Measurements from ENCODE around the gene SCD5.
"Not testable (repeated sequence)": the region's sequence is repeated elsewhere in the genome, so short reads cannot be mapped to it uniquely, and the experiment has no call there.

The SCD5 gene

DNA sequence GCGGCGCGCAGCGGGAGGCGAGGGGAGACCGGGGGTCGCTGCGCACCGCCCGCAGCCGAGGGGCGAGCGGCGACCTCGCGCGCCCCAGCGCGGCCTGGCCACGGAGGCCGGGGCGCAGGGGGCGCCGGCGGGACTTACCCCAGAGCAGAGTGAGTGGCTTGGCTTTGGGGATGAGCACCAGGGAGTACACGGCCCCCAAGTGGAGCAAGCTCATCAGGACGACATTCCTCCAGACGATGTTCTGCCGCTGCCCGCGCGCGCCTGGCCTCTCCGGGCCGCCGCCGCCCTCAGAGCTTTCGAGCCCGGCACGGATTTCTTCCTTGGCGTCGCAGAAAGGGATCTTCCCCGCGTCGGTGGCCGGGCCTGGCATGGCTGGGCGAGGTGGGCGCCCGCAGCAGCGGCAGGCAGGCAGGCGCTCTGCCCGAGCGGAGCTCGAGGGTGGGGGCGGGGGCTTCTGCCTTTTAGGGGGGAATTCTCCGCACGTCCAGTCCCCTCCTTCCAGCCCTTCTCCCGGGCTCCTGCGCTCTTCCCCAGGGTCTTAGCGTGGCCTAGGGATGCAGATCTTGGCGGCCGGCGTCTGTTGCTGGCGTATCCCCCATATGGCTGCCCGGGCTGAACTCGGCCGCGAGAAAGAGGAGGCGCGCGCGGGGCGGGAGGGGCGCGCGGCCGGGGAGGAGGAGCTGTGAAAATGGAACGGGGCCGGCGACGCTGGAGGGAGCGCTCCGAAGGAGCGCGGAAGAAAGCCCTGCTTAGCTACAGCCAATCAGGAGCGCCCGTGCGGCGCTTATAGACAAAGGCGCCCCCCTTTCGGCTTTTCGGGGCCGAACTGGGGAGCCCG is at the start of gene SCD5:
Gene SCD5, minus strand, starts transcription at position 629 of the 838 bp plus-strand sequence. Its CDS starts 259 bp downstream, at position 370.
- CTCF ChIA-PET = no interaction called here
- Mint-ChIP-seq H3K36me3 (no peaks in the 10 kb centered on the region), H3K27ac (no peak within 1 kb of the TSS), H3K4me3 (peak within 1 kb of the TSS; percentile 76), H3K27me3 (peaks cover 78% of the 10 kb centered on the region), H3K9me3 (no peaks in the 10 kb centered on the region), H3K4me1 (peaks cover 16% of the 10 kb centered on the region)
- DNase-seq = peak; percentile 69

DNA sequence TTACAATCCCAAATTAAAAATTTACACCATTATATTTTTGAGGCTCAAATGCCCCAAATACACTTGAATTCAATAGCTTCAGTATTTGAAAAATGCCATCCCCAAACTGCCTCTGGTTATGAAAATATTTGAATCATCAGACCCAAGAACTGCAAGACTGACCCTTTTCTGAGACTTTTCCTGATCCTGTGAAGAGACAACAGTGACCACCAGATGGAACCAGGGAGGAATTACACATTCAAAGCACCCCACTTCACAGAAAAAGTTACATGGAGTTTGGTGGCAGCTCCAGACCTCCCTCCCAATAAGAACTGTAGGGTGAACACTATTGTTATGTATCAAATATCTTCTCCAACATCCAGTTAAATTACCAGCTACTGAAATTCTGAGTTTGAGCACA is 44.0 kb upstream of the SCD5 start:
- Mint-ChIP-seq H3K9me3 (no peaks in the 10 kb centered on the region), H3K27ac (no peak overlapping the region), H3K36me3 (peaks cover 47% of the 10 kb centered on the region), H3K4me3 (no peak overlapping the region), H3K4me1 (no peaks in the 10 kb centered on the region), H3K27me3 (no peaks in the 10 kb centered on the region)
- CTCF ChIA-PET = interaction anchor here (0.5 kb wide), 1 partner anchor 51 kb away, joined by 5 read pairs; no protein-coding TSS in a partner anchor
- no peak for DNase-seq

- DNase-seq = no peak
- Mint-ChIP-seq H3K4me3 (no peak overlapping the region), H3K4me1 (no peaks in the 10 kb centered on the region), H3K27ac (no peak overlapping the region), H3K9me3 (no peaks in the 10 kb centered on the region), H3K36me3 (peaks cover 36% of the 10 kb centered on the region), H3K27me3 (no peaks in the 10 kb centered on the region)
- CTCF ChIA-PET = interaction anchor here (0.6 kb wide), 1 partner anchor 40 kb away, joined by 3 read pairs; no protein-coding TSS in a partner anchor
Measured at GRCh38 chr4:82839624-82840023, 41.0 kb upstream of the SCD5 start.

DNA sequence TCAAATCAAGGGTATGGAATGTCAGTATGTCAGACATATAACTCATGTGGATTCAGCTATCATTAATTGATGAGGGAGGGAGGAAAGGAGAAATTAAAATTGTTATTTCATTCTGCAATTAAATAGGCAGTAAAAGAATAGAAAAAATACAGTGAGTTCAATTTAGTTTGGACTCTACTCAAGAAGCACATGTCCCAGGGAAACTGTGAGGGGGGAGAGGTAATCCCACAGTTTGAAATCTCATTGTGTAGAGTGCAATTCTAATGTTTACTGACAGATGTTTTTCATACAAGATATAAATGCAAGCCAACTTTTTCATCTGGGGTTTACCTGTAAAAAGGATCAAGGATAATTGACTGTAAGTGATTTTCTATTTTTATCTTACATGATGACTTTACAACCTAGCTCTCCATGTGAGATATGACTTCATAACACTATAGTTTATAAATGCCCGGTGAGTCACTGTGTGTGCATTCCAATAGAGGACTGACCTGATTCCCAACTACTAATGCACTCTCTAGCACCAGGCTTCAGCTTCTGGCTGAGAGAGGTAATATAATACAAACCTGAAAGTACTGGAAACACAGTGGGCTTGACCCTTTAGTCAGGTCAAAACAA is 35.2 kb upstream of the SCD5 start:
- no peaks in the 10 kb centered on the region for H3K27me3 Mint-ChIP-seq
- DNase-seq = no peak
- H3K9me3 Mint-ChIP-seq = no peaks in the 10 kb centered on the region
- CTCF ChIA-PET = no interaction called here
- H3K27ac Mint-ChIP-seq = no peak overlapping the region
- peaks cover 42% of the 10 kb centered on the region for H3K36me3 Mint-ChIP-seq
- no peaks in the 10 kb centered on the region for H3K4me1 Mint-ChIP-seq
- no peak overlapping the region for H3K4me3 Mint-ChIP-seq

DNA sequence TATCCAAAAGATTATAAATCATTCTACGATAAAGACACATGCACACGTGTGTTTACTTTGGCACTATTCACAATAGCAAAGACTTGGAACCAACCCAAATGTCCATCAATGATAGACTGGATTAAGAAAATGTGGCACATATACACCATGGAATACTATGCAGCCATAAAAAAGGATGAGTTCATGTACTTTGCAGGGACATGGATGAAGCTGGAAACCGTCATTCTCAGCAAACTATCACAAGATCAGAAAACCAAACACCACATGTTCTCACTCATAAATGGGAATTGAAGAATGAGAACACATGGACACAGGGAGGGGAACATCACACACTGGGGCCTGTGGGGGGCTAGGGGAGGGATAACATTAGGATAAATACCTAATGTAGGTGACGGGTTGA is 34.5 kb upstream of the SCD5 start:
- H3K4me1 Mint-ChIP-seq, H3K9me3 Mint-ChIP-seq, CTCF ChIA-PET, H3K27ac Mint-ChIP-seq, DNase-seq, H3K27me3 Mint-ChIP-seq, H3K4me3 Mint-ChIP-seq: not testable (repeated sequence)
- H3K36me3 Mint-ChIP-seq = peaks cover 41% of the 10 kb centered on the region

DNA sequence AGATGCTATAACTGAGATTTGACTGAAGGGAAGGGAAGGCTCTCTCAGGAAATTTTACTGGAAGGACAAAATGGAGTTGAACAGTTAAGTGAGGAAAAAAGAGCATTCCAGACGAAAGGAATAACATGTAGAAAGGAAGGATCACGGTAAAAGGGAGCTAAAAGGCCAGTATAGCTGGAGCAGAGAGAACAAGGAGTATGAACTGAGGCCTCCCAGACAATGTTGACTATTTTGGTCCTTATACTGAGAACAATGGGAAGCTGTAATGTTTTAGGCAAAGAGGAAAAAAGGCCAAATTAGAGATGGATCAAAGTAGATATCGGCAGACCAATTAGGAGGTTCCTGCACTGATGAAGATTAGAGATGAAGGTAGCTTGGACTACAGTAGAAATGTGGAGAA is 26.8 kb upstream of the SCD5 start:
- Mint-ChIP-seq H3K36me3 (peaks cover 49% of the 10 kb centered on the region), H3K27me3 (no peaks in the 10 kb centered on the region), H3K4me1 (no peaks in the 10 kb centered on the region), H3K4me3 (no peak overlapping the region), H3K27ac (no peak overlapping the region), H3K9me3 (no peaks in the 10 kb centered on the region)
- no peak for DNase-seq
- CTCF ChIA-PET = no interaction called here

GRCh38 chr4:82823062-82823461 is 24.5 kb upstream of the SCD5 start:
- no peak overlapping the region for H3K27ac Mint-ChIP-seq
- peaks cover 8% of the 10 kb centered on the region for H3K4me1 Mint-ChIP-seq
- DNase-seq = no peak
- no peaks in the 10 kb centered on the region for H3K9me3 Mint-ChIP-seq
- H3K36me3 Mint-ChIP-seq = peaks cover 58% of the 10 kb centered on the region
- H3K4me3 Mint-ChIP-seq = no peak overlapping the region
- no peaks in the 10 kb centered on the region for H3K27me3 Mint-ChIP-seq
- CTCF ChIA-PET = no interaction called here

DNA sequence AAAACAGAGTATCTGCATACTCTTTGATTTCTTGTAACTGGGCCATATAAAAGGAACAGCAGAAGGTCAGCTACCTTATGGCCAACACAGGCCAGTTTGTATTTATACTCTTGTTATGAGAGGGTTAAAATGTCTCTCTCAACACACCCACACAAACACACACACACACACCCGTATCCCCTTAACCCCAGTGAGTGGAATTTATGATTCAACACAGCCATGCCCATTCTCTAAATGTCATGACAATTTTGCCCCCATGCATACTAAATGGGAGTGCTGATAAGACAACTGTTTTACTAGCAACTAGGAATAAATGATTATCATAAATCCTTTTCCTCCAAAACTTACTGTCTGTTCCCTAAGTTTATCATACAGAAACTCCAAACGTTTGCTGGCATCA is 22.1 kb upstream of the SCD5 start:
- peaks cover 51% of the 10 kb centered on the region for H3K36me3 Mint-ChIP-seq
- H3K27me3 Mint-ChIP-seq = no peaks in the 10 kb centered on the region
- no peak for DNase-seq
- no peak overlapping the region for H3K27ac Mint-ChIP-seq
- no peaks in the 10 kb centered on the region for H3K9me3 Mint-ChIP-seq
- CTCF ChIA-PET = no interaction called here
- peaks cover 8% of the 10 kb centered on the region for H3K4me1 Mint-ChIP-seq
- H3K4me3 Mint-ChIP-seq = no peak overlapping the region

DNA sequence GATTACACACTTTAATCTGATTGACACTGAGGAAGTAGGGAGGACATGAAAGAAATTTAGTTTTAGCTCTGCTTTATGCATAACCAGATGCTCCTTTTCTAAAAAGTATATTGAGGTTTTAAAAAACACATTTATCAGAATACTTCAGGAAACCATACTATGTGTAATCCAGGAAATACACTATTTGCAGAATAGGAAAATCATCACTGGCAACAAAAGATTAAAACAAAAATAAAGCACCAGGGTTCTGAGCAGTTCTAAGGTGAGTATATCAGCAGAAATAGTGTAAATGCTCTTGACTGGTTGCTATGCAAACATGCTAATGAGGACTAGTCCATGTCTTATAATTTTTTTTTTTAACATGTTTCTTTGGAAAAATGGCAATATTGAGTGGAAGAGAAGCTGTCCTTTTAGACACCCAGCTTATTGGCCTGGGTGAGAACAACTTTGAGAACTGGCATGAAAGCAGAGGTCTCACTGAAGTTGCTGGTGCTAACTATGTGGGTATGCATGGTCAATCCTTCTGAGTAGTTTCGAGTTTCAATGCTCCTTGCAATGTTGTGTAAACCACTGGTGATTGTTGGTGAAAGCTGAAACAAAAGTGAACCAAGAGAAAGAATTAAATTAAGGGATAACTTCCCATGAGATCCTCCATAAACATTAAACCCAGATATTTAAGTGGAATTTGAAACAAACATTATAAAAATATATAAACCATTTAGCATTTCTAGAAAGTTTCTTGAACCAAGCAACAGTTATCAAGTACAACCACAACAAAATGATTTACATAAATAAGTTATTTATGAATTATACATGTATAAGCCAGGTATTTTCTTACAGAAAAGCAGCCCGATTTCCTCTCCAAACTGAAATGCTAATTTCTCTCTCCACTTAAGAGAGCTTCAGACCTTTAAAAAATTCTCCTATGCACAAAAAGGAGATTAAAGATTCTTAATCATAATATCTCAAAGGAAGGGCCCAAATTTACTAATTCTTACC is 20.4 kb upstream of the SCD5 start:
- Mint-ChIP-seq H3K4me3 (no peak overlapping the region), H3K9me3 (no peaks in the 10 kb centered on the region), H3K4me1 (peaks cover 8% of the 10 kb centered on the region), H3K36me3 (peaks cover 41% of the 10 kb centered on the region), H3K27ac (no peak overlapping the region), H3K27me3 (no peaks in the 10 kb centered on the region)
- DNase-seq = no peak
- CTCF ChIA-PET = interaction anchor here (0.9 to 1.5 kb wide), 2 partner anchors 33 to 216 kb away, joined by 3 read pairs; partner anchors contain the start of gene COPS4

DNA sequence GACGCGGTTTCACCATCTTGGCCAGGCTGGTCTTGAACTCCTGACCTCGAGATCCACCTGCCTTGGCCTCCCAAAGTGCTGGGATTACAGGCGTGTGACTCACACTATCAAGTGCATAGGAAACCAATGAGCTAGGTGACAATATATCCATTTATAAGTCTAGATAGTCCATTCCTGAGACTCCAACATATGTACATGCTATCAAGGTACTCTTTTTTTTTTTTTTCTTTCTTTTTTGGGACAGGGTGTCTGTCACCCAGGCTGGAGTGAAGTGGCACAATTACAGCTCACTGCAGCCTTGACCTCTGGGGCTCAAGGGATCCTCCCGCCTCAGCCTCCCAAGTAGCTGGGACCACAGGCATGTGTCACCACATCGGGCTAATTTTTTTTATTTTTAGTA is 18.3 kb upstream of the SCD5 start:
- H3K4me3 Mint-ChIP-seq, H3K27me3 Mint-ChIP-seq, CTCF ChIA-PET, DNase-seq, H3K9me3 Mint-ChIP-seq: not testable (repeated sequence)
- Mint-ChIP-seq H3K36me3 (peaks cover 27% of the 10 kb centered on the region), H3K4me1 (peaks cover 13% of the 10 kb centered on the region), H3K27ac (peak overlapping the region; percentile 75)

DNA sequence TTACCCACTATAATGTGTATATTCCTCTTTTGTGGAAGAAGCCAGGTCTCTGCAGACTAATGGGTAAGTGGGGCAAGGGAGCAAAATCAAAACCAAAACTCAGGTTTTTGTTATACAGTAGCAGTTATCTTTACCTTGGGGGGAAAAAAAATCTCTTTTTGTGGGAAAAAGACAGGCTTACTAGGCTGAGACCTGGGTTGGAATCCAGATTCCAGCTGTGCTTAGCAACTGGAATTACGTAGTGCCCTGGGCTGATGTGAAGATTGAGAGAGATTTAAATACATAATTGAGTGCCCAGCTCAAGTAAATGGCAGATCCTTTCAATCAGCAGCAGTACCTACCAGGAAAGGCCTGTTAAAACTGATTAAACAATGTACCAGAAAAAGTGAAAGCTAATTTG is 15.4 kb upstream of the SCD5 start:
- CTCF ChIA-PET = no interaction called here
- Mint-ChIP-seq H3K27me3 (no peaks in the 10 kb centered on the region), H3K4me3 (no peak overlapping the region), H3K4me1 (peaks cover 13% of the 10 kb centered on the region), H3K27ac (no peak overlapping the region), H3K9me3 (no peaks in the 10 kb centered on the region), H3K36me3 (peaks cover 12% of the 10 kb centered on the region)
- no peak for DNase-seq

DNA sequence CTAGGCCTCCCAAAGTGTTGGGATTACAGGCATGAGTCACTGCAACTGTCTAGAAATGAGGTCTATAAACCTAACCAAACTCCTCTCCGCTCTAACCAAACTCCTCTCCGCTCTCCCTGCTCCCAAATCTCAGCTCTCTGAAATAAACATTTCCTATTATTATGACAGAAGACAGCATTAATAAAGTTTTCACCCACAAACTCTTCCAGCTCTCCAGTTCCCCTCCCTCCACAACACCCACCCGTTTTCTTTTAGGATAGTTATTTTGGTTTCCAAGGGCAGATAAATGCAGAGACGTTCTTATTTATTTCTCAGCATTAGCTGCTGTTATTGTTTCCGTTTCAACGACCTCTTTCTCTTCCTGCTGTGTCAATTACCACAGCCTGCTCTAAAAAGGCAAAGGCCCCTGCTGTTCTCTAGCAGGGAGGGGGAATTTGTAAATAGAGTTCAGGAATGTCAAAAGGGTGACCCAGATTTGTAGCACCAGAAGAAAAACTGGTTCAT is 13.3 kb upstream of the SCD5 start:
- CTCF ChIA-PET = no interaction called here
- no peaks in the 10 kb centered on the region for H3K9me3 Mint-ChIP-seq
- DNase-seq = no peak
- H3K4me1 Mint-ChIP-seq = peaks cover 6% of the 10 kb centered on the region
- no peak overlapping the region for H3K27ac Mint-ChIP-seq
- H3K36me3 Mint-ChIP-seq = no peaks in the 10 kb centered on the region
- H3K27me3 Mint-ChIP-seq = no peaks in the 10 kb centered on the region
- H3K4me3 Mint-ChIP-seq = no peak overlapping the region

DNA sequence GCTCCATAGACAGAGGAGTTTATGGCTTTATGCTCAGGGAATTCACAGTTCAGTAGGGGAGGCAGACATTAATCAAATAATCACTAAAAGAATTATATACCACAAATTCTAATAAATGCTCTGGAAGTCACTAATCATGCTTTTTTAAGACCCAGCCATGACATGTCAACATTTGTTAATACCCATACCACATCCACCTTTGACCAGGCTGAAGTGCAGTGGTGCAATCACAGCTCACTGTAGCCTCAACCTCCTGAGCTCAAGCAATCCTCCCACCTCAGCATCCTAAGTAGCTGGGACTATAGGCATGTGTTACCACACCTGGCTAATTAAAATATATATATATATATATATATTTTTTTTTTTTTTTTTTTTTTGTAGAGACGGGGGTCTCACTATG is 12.8 kb upstream of the SCD5 start:
- no peaks in the 10 kb centered on the region for H3K9me3 Mint-ChIP-seq
- H3K36me3 Mint-ChIP-seq = no peaks in the 10 kb centered on the region
- H3K4me1 Mint-ChIP-seq = peaks cover 6% of the 10 kb centered on the region
- CTCF ChIA-PET = no interaction called here
- no peak for DNase-seq
- no peak overlapping the region for H3K27ac Mint-ChIP-seq
- H3K4me3 Mint-ChIP-seq = no peak overlapping the region
- H3K27me3 Mint-ChIP-seq = peaks cover 1% of the 10 kb centered on the region

- Mint-ChIP-seq H3K4me1 (peaks cover 6% of the 10 kb centered on the region), H3K4me3 (no peak overlapping the region), H3K27me3 (peaks cover 4% of the 10 kb centered on the region), H3K9me3 (no peaks in the 10 kb centered on the region), H3K27ac (no peak overlapping the region), H3K36me3 (no peaks in the 10 kb centered on the region)
- CTCF ChIA-PET = no interaction called here
- DNase-seq = no peak
Measured at GRCh38 chr4:82810176-82810575, 11.6 kb upstream of the SCD5 start.

Data from activated naive CD4-positive, alpha-beta T cell treated with anti-CD3 and anti-CD28 coated beads, Interleukin-2, amount 10 ng/mL, durations not matched to agents 7 days and 5 days (primary cell).